ENCODE measurements around the gene CCL5.
"Not testable (repeated sequence)": the region's sequence is repeated elsewhere in the genome, so short reads cannot be mapped to it uniquely, and the experiment has no call there.

Gene CCL5

GRCh38 chr17:35898283-35899070, 18.3 kb upstream of the CCL5 start:
- DNase-seq (ENCODE audit: low spot score), result no peak

- DNase-seq (ENCODE audit: low spot score), result not testable (repeated sequence)
These were observed 17.6 kb upstream of the CCL5 start for GRCh38 chr17:35897772-35898171.

GRCh38 chr17:35895636-35896587, 15.8 kb upstream of the CCL5 start:
- no peak for DNase-seq (ENCODE audit: low spot score)

GRCh38 chr17:35894206-35894605, 14.0 kb upstream of the CCL5 start:
- DNase-seq (ENCODE audit: low spot score), result no peak

- no peak for DNase-seq (ENCODE audit: low spot score)
These were observed 13.6 kb upstream of the CCL5 start for GRCh38 chr17:35893751-35894150.

- DNase-seq (ENCODE audit: low spot score), result no peak
These were observed 12.2 kb upstream of the CCL5 start for GRCh38 chr17:35892091-35893035.

GRCh38 chr17:35891269-35891668, 11.1 kb upstream of the CCL5 start:
- no peak for DNase-seq (ENCODE audit: low spot score)

GRCh38 chr17:35890774-35891155, 10.6 kb upstream of the CCL5 start:
- DNase-seq (ENCODE audit: low spot score), result no peak

- DNase-seq (ENCODE audit: low spot score), result peak; percentile 49
These were observed 9.9 kb upstream of the CCL5 start for GRCh38 chr17:35889818-35890773.

- no peak for DNase-seq (ENCODE audit: low spot score)
These were observed 9.1 kb upstream of the CCL5 start for GRCh38 chr17:35889241-35889640.

GRCh38 chr17:35878361-35878760, 1.8 kb downstream of the CCL5 start:
- DNase-seq (ENCODE audit: low spot score), result no peak

GRCh38 chr17:35877345-35878029, 2.7 kb downstream of the CCL5 start:
- no peak for DNase-seq (ENCODE audit: low spot score)

- no peak for DNase-seq (ENCODE audit: low spot score)
These were observed 3.6 kb downstream of the CCL5 start for GRCh38 chr17:35876534-35876933.

GRCh38 chr17:35875800-35876139, 4.4 kb downstream of the CCL5 start:
- DNase-seq (ENCODE audit: low spot score), result no peak

- no peak for DNase-seq (ENCODE audit: low spot score)
These were observed 4.9 kb downstream of the CCL5 start for GRCh38 chr17:35875072-35875799.

- no peak for DNase-seq (ENCODE audit: low spot score)
These were observed 7.8 kb downstream of the CCL5 start for GRCh38 chr17:35872196-35872980.

- no peak for DNase-seq (ENCODE audit: low spot score)
These were observed 9.0 kb downstream of the CCL5 start for GRCh38 chr17:35870906-35871819.

- no peak for DNase-seq (ENCODE audit: low spot score)
These were observed 11.4 kb downstream of the CCL5 start, which contains the start of gene HEATR9 for GRCh38 chr17:35868737-35869136. HEATR9 (minus strand) TSS chr17:35868891; CDS start chr17:35868742, 149 bp downstream.

Measured in HuH-7 (cell line).